DMS 273 (cell line): ENCODE results near the gene SLCO2B1.

Source experiments
- DNase-seq: peaks from one replicate; lab custom pipeline; 2025; ENCODE audit not compliant: unreplicated experiment; lab: John Stamatoyannopoulos, UW

SLCO2B1 gene

DNA sequence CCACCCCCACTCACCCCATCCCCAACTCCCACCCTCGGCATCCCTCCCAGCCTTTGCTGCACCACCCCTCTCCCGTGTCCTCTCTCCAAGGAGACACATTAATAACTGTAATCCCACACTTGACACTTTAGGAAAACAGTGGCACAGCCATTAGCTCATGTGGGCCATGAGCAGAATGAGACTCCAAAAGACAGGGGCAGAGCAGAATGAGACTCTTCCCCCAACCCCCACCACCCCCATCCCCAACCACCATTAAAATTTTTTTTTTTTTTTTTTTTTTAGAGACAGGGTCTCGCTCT lies 6.2 kb upstream of the SLCO2B1 start:
- no peak for DNase-seq

DNA sequence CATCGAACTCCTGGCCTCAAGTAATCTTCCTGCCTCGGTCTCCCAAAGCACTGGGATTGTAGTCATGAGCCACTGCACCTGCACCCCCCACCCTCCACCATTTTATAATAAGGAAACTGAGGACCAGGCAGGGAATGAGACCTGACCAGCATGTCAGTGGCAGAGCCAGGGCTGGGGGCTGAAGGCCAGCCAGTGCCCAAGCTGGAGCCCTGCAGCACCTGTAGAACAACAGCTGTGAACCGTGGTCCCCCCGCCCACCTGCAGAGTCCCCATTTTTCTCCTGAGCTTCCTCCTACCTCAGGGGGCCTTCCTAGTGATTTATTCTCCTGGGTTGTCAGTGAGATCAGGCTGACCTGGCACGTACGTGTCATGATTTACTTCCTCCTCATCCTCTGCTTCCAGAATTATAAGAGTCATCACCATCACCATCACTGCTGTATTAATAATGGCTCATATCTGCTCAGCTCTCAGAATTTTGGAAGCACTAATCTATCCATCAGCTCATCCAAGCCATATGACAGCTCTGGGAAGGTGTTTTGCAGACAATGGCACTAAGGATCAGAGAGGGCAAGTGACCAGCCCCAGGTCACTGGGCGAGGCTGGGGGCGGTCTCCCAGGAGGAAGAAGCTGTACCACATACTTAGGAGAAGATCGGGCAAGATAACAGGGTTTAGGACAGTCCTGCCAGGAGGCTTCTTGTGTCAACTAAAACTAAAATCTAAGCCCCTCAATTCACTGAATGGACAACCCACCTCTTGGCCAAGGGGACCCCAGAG lies 5.5 kb upstream of the SLCO2B1 start:
- DNase-seq, result no peak

DNA sequence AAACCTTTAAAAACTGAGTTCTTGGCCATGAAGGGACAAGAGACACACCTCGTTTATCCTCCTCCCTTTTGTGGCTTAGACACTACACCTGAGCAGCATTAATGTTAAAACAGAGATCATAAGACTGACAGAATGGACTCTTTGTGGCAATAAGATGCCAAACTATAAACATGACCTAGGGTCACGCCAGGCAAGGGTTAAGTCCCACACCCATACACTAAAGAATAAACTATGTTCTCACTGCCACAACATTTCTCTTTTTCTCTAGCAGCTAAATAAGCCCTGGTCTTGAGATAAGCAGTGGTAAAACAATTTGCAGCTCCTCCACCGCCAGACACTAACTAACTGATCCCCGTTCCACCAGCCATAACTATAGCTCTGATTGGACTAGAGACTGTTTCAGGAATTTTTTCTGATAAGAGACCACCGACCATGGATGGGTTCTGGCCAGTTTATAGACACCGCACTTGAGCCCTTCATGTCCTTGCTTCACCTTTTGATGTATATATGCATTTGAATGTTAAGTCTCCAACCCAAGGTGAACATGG lies 4.9 kb upstream of the SLCO2B1 start:
- no peak for DNase-seq

DNA sequence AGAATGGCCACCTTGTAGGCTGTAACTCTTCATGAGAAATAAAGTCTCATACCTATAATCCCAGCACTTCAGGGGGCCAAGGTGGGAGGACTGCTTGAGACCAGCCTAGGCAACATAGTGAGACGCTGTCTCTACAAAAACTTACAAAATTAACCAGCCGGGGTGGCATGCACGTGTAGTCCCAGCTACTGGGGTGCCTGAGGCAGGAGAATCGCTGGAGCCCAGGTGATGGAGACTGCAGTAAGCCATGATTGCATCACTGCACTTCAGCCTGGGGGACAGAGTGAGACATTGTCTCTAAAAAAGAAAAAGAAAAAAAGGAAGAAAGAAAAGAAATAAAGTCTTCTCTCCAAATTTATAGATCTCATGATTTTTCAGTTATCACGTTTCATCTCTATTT lies 4.2 kb upstream of the SLCO2B1 start:
- no peak for DNase-seq

DNA sequence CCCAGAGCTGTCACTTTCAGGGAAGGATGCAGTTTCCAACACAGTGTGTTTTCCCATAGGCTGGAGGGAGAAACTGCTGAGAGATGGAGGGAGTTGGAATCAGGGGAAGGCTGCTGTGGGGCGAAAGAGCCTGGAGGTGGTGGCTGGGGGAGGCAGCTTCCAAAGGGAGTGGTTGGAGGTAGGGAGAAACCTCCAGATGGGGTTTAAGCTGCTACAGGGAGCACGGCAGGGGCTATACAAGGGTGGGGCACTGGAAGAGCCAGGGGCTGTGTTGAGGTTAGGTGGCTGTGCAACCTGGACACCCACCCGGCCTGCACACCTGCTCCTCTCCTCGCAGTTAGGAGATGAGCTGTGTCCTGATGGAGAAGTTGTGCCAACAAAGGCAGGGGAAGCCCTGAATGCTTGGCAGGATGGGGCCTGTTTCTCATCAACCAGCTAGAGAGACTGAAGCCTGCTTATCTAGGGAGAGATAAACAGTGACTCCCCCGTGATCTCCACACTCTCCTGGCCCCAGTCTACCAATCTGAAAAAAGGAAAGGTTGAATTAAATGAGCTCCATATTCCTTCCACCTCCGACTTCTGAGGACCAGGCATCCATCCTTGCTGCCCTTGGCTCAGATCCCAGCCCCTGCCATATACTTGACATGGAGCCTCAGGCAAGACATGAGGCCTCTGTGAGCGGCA lies 3.6 kb upstream of the SLCO2B1 start:
- no peak for DNase-seq

DNA sequence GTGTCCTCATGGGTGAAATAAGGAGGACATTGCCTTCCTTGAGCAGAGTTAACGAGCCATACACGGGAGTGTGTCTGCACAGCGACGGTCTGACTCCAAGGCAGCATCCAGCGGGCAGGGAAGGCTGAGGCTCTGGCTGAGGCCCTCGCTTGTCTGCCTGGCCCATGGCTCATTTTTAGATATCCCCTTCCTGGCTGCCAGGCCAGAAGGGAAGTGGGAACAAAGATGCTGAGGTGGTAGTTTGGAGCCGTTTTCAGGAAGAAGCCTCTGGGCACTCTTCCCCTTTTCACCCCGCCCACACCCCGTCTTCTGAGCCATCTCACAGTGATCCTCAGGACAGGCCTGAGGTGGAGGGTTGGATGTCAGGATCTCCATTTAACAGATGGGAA lies 3.0 kb upstream of the SLCO2B1 start:
- DNase-seq, result no peak

DNA sequence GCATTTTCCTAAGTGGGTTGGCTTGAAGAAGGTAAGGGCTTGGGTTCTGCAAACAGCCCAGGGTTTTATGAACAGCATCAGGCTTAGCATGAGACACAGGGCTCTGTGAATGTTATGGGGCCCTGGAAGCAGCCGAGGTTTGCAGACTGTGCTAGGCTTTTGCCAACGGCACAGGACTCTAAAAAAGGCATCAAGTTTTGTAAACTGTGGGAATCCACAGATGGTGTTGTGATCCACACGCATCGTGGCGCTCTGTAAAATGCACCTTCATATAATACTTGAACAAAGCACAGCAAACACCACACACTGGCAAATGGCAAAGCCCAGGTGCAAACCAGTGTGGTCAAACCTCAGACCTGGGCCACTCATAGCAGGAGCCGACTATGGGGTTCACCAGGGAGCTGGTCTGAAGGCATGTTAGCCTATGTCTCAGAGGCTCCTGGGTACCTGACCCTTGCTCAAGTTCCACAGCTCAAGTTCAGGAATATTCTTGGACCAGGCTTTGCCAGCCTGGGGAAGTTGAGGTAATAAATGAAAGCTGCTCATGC lies 2.4 kb upstream of the SLCO2B1 start:
- no peak for DNase-seq

DNA sequence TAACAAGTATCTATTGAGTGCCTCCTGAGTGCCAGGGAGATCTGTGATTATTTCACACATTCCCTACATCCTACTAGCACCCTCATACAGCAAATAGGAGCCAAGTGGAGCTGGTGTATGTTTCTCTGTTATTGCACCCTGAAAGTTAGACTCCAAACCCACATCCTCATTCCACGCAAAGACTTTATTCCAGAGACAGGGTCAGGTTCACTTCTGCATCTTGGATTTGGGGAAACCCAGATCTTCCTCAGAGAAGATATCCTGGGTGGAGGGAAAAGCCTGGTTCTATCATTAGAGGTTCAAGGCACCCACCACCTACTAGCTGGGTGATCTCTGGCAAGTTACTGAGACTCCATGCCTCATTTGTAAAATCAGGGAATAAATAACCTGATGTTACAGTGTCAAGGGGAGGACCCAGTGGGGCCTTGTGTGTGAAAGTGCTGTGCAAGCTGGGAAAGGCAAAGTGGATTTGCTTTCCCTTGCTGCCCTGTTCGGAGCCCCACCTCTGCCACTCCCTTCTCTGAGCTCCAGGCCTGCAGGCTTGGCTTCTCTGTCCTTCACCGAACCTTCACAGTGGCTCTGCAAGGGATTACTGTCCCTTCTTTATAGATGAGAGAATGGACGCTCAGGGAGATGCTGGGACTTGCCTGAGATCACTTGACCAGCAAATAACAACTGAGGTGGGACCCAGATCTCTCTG lies 991 bp upstream of the SLCO2B1 start:
- DNase-seq, result no peak

DNA sequence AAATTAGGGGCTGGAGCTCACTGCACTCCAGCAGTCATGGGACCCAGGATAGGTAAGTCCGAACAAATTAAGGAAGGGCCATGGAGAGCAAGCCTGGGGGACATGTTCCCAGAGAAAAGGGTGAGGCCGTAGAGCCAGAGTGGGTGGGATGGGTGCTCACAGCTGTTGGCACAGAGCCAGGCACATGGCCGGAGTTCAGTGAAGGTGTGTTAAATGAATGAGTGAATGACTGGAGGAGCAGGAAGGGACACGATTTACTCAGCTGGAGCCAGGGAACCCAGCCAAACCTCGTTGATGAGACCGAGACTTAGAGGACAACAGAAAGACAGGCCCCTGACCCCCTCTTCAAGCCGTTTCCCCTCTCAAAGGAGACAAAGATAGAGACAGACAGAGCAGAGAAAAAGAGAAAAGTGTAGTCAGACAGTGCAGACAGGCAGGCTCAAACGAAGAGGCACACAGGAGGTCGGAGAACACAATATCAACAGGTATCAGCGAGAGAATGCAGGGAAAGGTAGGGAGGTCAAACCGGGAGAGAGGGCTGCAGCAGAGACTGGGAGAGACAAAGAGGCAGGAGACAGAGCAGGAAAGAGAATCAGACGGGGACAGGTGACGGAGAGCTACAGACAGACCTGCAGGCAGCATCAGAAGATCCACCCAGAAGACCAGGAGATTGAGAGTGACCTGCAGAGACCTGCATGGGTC lies 590 bp downstream of the SLCO2B1 start:
- no peak for DNase-seq

DNA sequence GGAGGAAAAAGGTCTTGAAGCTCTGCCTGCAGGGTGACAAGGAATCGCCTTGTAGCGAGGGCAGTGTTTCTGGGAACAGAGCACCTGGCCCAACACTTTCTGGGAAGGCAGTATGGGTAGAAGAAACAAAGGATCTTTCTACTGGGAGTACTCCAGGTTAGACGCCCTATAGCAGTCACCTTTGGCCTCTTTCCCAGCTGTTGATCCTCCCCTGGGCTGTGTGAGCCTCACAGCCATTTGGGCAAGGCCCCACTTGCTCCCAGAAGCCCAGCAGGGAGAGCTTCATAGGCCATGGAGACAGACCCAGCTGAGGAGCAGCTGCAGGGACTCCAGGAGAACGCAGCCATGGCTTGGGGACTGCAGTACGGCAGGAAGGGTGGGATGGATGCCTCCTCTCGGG lies 1.2 kb downstream of the SLCO2B1 start:
- no peak for DNase-seq

DNA sequence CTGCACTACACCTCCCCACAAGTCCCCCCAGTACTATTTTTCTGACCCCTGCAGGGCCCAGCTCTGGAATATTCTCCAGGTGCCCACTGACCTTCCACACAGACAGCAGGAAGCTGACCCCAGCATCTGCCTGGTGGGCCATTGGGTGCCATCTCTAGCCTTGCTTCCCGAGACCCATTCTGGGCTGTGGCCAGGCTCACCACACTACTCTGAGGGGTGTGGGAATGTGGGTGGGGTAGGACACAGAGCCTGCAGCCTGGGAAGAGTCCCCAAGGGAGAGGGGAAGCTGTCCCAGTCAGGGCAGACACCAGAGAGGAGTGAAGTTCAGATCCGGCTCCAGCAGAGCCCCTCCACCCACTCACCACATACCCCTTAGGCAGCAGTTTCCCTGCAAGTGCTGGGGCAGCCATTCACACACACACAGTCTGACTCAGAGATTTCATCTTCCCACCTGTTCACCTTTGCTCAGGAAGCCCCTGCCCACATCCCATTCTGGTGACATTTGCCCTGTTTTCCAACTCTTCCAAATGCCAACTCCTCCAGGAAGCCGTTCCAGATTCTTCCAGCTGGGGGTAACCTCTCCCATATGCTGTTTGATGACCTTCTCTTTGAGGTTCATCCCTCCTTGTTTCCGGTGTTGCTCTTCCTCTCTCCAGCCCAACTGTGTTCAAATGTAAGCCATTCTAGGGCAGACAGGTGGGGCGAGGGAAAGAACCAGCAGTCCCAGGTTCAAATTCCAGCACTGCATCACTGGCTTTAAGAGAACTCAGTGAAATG lies 1.9 kb downstream of the SLCO2B1 start:
- DNase-seq, result no peak

DNA sequence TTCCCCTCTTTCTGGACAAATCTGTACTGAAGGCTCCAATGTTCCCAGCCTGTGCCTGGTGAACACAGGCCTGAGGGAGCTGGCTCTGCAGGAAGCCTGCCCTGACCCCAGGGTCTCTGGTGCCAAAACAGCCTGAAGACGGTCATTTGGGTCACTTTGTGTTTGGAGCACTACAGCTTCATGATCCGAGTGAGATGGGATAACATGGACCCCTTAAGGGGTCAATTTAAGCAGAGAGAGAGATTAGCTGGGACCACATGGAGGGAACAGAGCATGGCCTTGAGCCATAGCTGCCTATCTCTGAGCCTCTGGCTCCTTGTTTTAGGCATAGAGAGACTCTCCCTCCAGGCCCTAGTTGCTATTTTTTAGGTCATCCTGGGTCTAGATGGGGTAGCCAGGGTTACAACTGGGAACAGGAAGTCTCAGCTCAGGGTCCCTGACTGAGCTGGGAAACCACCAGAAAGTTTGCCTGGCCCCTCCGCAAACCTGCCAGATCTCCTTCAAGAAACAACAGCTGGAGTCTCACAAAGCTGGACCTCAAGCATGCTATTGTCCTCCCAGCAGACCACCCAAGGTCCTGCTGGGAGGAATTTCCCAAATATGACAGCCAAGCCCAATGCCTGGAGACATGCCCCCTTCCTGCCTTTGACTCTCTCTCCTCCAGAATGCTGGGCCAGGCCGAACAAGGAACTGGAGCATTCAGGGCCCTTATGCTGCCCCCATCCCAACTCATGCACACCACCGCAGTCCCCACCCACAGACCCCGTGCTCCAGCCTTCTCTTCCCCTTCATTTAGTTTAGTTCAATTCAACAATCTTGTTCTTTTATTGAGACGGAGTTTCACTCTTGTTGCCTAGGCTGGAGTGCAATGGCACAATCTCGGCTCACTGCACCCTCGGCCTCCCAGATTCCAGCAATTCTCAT lies 4.0 kb downstream of the SLCO2B1 start:
- DNase-seq, result no peak

DNA sequence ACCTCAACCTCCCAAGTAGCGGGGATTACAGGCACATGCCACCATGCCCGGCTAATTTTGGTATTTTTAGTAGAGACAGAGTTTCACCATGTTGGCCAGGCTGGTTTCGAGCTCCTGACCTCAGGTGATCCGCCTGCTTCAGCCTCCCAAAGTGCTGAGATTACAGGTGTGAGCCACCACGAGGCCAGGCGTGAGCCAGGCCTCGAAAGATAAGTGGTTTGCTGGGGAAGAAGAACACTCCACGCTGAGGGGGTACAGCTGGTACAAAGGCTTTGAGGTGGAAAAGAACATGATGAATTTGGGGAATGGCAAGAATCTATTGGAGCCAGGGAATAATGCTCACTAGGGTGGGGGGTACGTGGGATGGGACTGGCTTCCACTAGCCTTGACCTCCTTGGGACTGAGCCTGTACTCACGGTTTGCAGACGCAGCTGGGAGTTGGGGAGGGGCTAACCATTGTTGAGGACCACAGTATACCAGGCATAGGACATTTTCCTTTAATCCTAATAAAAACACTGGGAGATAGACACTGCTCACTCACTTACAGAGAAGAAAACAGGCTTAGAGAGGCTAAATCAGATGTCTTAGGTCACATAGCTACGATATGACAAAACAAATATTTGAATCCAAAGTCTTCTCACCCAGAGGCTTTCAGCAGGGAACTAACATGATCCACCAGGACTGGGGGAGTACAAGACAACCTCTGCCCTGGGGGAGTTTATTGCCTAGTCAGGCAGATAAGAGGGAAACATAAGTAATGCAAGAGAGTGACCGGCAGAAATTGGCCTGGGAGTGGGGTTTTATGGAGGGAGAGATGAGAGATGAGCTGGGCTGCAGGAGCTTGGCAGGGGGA lies 4.9 kb downstream of the SLCO2B1 start:
- DNase-seq, result no peak

DNA sequence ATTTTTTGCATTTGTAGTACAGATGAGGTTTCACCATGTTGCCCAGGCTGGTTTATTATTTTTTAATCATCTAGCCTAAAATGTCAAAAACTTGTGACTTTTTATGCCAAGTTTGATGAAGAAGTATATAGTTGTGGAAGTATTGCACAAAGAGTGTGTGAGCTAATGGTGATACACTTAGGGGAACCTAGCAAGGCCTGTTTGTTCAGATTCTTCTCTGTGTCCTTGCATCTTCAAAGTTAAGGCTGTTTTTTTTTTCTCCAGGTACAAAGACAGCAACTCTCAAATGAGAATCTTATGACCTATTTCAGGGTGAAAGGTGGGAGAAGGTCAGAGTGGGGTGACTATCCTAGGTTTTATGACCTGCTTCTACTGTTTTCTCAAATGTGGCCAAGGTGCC lies 7.3 kb downstream of the SLCO2B1 start:
- no peak for DNase-seq

DNA sequence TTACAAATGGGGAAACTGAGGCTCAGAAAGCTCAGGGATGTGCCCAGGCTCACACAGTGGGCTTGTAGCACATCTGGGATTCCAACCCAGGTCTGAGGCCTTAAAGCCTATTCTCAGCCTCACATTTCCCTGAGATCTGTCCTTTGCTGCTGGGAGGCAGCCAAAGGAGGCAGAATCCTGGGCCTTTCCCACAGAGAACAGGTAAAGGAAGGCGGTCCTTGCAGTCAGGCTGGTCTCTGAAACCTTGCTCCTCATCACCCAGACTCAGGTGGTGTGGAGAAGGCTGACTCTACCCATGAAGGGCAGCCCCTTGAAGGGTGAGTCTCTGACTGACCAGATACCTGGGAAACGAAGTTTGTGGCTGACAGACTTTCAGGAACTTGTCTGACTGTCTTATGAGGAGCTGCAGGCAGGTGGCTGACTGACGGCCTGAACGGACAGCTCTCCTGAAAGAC lies 7.8 kb downstream of the SLCO2B1 start:
- no peak for DNase-seq

DNA sequence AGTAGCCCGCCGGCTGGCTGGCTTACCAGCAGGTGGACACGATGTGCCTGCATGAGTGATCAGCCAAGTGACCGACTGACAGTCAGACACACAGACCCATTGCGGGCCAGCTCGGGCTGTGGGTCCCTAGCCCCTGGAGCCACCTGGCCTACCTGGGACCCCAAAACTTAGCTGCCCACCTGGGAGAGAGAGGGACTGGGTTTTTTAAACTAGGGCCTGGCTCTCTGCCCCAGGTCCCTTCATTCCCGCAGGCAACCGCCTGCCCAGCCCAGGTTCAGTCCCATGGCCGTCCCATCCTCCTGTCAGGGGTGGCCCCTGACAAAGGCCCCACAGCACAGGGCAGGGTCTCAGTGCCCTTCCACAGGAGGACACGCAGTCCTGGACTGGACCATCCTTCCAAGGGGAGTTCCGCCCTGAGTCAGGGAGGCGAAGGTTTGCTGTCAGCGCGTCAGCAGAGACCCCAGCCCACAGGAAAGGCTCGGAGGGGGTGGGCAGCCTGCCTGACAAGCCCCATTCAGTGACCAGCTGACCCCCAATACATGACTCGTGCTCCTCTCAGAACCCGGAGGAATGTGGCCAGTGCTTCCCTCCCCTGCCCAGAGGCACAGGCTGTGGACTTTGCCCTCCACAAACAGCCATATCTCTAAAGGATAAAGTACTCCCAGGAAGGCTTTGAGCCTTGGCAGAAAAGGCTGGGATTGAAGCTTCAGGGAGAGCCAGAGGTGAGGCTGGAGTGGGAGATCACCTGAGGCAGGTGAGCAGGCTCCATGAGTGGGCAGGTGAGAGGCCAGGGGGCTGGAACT lies 8.4 kb downstream of the SLCO2B1 start:
- no peak for DNase-seq

DNA sequence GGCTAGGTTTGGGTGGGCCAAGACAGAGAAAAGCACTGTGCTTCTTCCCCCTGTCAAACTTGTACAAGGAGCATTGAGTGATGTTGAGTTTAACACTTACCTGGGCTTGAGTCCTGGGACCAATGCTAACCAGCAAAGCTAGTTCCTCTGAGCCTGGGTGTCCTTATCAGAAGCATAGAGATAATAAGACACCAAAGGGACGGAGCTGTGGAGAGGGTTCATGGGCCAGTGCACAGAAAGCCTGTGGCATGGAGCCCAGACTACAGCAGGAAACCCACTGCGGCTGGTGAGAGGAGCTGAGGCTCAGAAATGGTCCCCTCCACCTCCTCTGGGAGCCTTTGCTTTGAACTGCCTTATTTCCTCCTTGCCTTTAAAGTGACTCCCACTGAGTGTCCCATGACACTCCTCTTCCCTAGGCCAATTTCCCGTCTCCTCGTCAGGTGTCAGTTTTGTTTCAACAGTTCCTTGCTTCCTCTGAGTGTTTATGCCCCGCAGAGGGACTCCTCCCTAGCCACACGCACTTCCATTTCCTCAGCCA lies 9.4 kb downstream of the SLCO2B1 start:
- DNase-seq, result no peak
